DOHH2 (cell line): ENCODE results near the gene RAB6B.

Experiments
- H3F3A ChIP-seq: fragments of 200-600 bp; sonication (generic), shearing (Covaris generic); 2 replicates; pipeline ENCODE4 v1.6.0; 2016; ENCODE audit warnings: antibody characterized with exemption, mild to moderate bottlenecking; ENCODE audit not compliant: control insufficient read depth, insufficient read depth
- H3K27ac ChIP-seq: fragments of 200-600 bp; sonication (generic); 2 replicates; pipeline ENCODE4 v1.5.1; 2014; ENCODE audit warnings: low read depth, mild to moderate bottlenecking, low read length, moderate library complexity
- H3K27me3 ChIP-seq: fragments of 200-600 bp; sonication (generic); 2 replicates; pipeline ENCODE4 v1.6.1; 2014; ENCODE audit warnings: mild to moderate bottlenecking, low read length, mixed read lengths; ENCODE audit not compliant: control insufficient read depth
- H3K36me3 ChIP-seq: fragments of 200-600 bp; sonication (generic); 2 replicates; pipeline ENCODE4 v1.6.1; 2014; ENCODE audit warnings: mild to moderate bottlenecking, low read length, moderate library complexity, mixed read lengths; ENCODE audit not compliant: control insufficient read depth
- H3K4me1 ChIP-seq: fragments of 200-600 bp; sonication (generic); 2 replicates; pipeline ENCODE4 v1.6.1; 2014; ENCODE audit warnings: mild to moderate bottlenecking, low read length, mixed read lengths; ENCODE audit not compliant: control insufficient read depth
- H3K4me2 ChIP-seq: fragments of 200-600 bp; sonication (generic); 2 replicates; pipeline ENCODE4 v1.6.0; 2014; ENCODE audit warnings: mild to moderate bottlenecking, low read length, moderate library complexity
- H3K4me3 ChIP-seq: fragments of 200-600 bp; sonication (generic); 2 replicates; pipeline ENCODE4 v1.5.1; 2014; ENCODE audit warnings: mild to moderate bottlenecking, low read length, mixed read lengths
- H3K79me2 ChIP-seq: fragments of 200-600 bp; sonication (generic); 2 replicates; pipeline ENCODE4 v1.6.1; 2014; ENCODE audit warnings: mild to moderate bottlenecking, low read length, mixed read lengths; ENCODE audit not compliant: control insufficient read depth
- H3K9me2 ChIP-seq: fragments of 200-600 bp; sonication (generic); replicated peaks from 2 replicates; pipeline ENCODE4 v1.6.1; 2014; ENCODE audit warnings: mild to moderate bottlenecking, low read length, mixed read lengths; ENCODE audit not compliant: control insufficient read depth
- H3K9me3 ChIP-seq: fragments of 200-600 bp; sonication (generic); 2 replicates; pipeline ENCODE4 v1.6.1; 2014; ENCODE audit warnings: antibody characterized with exemption, low read length, mixed read lengths; ENCODE audit not compliant: control insufficient read depth, insufficient read depth
- H4K20me1 ChIP-seq: fragments of 200-600 bp; sonication (generic); 2 replicates; pipeline ENCODE4 v1.6.0; 2014; ENCODE audit warnings: low read depth, mild to moderate bottlenecking, antibody characterized with exemption, low read length, moderate library complexity; ENCODE audit not compliant: control insufficient read depth, insufficient read depth
- CTCF ChIP-seq: fragments of 200-600 bp; sonication (generic); IDR thresholded peaks from one replicate; pipeline ENCODE4 v1.5.1; 2014; ENCODE audit warnings: antibody characterized with exemption, mild to moderate bottlenecking, low read depth, low read length; ENCODE audit not compliant: poor library complexity, severe bottlenecking
- EZH2phosphoT487 ChIP-seq: fragments of 200-600 bp; sonication (generic); IDR thresholded peaks from 2 replicates; pipeline ENCODE4 v1.6.1; 2017; ENCODE audit warnings: borderline replicate concordance, mild to moderate bottlenecking, antibody characterized with exemption, low read length, moderate library complexity, mixed read lengths

Gene RAB6B

GRCh38 chr3:133835418-133835743 lies 60.3 kb downstream of the RAB6B start:
- TF ChIP-seq EZH2phosphoT487: no peak
- TF ChIP-seq CTCF: no peak
- Histone ChIP-seq H3K36me3 (no peaks in the 10 kb centered on the region), H3K9me2 (no peaks in the 10 kb centered on the region)

GRCh38 chr3:133834621-133835417 lies 60.9 kb downstream of the RAB6B start:
- H3K4me1 ChIP-seq: no peaks in the 10 kb centered on the region
- TF ChIP-seq EZH2phosphoT487 (no peak), CTCF (no peak)
- H3K9me2 ChIP-seq: no peaks in the 10 kb centered on the region
- no peak overlapping the region for H3K4me3 ChIP-seq
- no peaks in the 10 kb centered on the region for H3K36me3 ChIP-seq
- H3K79me2 ChIP-seq: no peaks in the 10 kb centered on the region
- no peaks in the 10 kb centered on the region for H4K20me1 ChIP-seq
- H3K4me2 ChIP-seq: no peak overlapping the region
- H3K9me3 ChIP-seq: no peaks in the 10 kb centered on the region
- H3K27ac ChIP-seq: no peak overlapping the region
- no peaks in the 10 kb centered on the region for H3K27me3 ChIP-seq
- no peaks in the 10 kb centered on the region for H3F3A ChIP-seq

More at GRCh38 chr3:133835418-133835743, 60.3 kb downstream of the RAB6B start:
- Histone ChIP-seq H3K4me2 (no peak overlapping the region), H3K4me3 (no peak overlapping the region), H3K79me2 (no peaks in the 10 kb centered on the region), H4K20me1 (no peaks in the 10 kb centered on the region), H3F3A (no peaks in the 10 kb centered on the region), H3K27me3 (no peaks in the 10 kb centered on the region), H3K4me1 (no peaks in the 10 kb centered on the region), H3K27ac (no peak overlapping the region), H3K9me3 (no peaks in the 10 kb centered on the region)

- Histone ChIP-seq H3K9me2 (no peaks in the 10 kb centered on the region), H4K20me1 (no peaks in the 10 kb centered on the region), H3K4me3 (no peak overlapping the region), H3K79me2 (no peaks in the 10 kb centered on the region), H3K4me1 (no peaks in the 10 kb centered on the region), H3K27me3 (no peaks in the 10 kb centered on the region), H3K4me2 (no peak overlapping the region), H3K27ac (no peak overlapping the region), H3K36me3 (no peaks in the 10 kb centered on the region), H3F3A (no peaks in the 10 kb centered on the region), H3K9me3 (no peaks in the 10 kb centered on the region)
- TF ChIP-seq EZH2phosphoT487 (no peak), CTCF (no peak)
Measured at GRCh38 chr3:133833880-133834620, 61.6 kb downstream of the RAB6B start.
